Astrocyte (in vitro differentiated cells and primary cell): ENCODE results near the gene KANK2.
"Not testable (repeated sequence)": the region's sequence is repeated elsewhere in the genome, so short reads cannot be mapped to it uniquely, and the experiment has no call there.

ENCODE experiments used
- EZH2 ChIP-seq: IDR thresholded peaks from 2 replicates; pipeline ENCODE4 v1.6.1; 2012; ENCODE audit warnings: mild to moderate bottlenecking, low read length, inconsistent platforms; ENCODE audit not compliant: insufficient read depth
- TF ChIP-seq, protein P1 (sequence below): IDR thresholded peaks from 2 replicates; pipeline ENCODE4 v1.5.1; 2011; ENCODE audit warnings: low read depth, mild to moderate bottlenecking, inconsistent platforms, low read length, moderate library complexity; ENCODE audit not compliant: insufficient read depth

DNA sequence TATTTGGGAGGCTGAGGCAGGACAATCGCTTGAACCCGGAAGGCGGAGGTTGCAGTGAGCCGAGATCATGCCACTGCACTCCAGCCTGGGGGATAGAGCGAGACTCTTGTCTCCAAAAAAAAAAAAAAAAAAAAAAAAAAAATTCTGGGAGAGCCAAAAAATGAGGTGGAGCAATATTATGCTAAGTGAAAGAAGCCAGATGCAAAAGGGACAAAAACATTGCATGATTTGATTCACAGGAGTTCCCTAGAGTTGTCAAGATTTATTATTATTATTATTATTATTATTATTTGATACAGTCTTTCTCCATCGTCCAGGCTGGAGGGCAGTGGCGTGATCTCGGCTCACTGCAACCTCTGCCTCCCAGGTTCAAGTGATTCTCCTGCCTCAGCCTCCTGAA is 16.4 kb downstream of the KANK2 start:
- TF ChIP-seq, protein P1, sequence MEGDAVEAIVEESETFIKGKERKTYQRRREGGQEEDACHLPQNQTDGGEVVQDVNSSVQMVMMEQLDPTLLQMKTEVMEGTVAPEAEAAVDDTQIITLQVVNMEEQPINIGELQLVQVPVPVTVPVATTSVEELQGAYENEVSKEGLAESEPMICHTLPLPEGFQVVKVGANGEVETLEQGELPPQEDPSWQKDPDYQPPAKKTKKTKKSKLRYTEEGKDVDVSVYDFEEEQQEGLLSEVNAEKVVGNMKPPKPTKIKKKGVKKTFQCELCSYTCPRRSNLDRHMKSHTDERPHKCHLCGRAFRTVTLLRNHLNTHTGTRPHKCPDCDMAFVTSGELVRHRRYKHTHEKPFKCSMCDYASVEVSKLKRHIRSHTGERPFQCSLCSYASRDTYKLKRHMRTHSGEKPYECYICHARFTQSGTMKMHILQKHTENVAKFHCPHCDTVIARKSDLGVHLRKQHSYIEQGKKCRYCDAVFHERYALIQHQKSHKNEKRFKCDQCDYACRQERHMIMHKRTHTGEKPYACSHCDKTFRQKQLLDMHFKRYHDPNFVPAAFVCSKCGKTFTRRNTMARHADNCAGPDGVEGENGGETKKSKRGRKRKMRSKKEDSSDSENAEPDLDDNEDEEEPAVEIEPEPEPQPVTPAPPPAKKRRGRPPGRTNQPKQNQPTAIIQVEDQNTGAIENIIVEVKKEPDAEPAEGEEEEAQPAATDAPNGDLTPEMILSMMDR = not testable (repeated sequence)
- TF ChIP-seq EZH2 = not testable (repeated sequence)
